Neural cell (in vitro differentiated cells): ENCODE measurements around the gene NFIA. TPM values are rescaled to one million over a fixed set of nuclear protein-coding genes. Genes with fewer than 3 reads are reported as not detected.

Experiments
- H2AFZ ChIP-seq: fragments of 200-600, 300-800 bp; sonication (generic), shearing (Covaris generic); 2 replicates; pipeline ENCODE4 v1.6.0; 2014; ENCODE audit warnings: low read depth, mild to moderate bottlenecking, antibody characterized with exemption, low read length, moderate library complexity
- H3F3A ChIP-seq: fragments of 200-600 bp; shearing (Covaris generic); 2 replicates; pipeline ENCODE4 v1.6.1; 2016; ENCODE audit warnings: mild to moderate bottlenecking, moderate library complexity, mixed read lengths, antibody characterized with exemption, low read length; ENCODE audit not compliant: insufficient read depth, poor library complexity, severe bottlenecking
- H3K27ac ChIP-seq: fragments of 200-600, 300-800 bp; sonication (generic), shearing (Covaris generic); 2 replicates; pipeline ENCODE4 v1.5.1; 2014; ENCODE audit warnings: mild to moderate bottlenecking, low read length, moderate library complexity
- H3K27me3 ChIP-seq: fragments of 300-800, 200-600 bp; sonication (generic), shearing (Covaris generic); 2 replicates; pipeline ENCODE4 v1.6.0; 2014; ENCODE audit warnings: mild to moderate bottlenecking, low read depth, low read length, moderate library complexity; ENCODE audit not compliant: insufficient read depth
- H3K36me3 ChIP-seq: fragments of 300-800, 200-600 bp; sonication (generic), shearing (Covaris generic); 2 replicates; pipeline ENCODE4 v1.5.1; 2014; ENCODE audit warnings: mild to moderate bottlenecking, antibody characterized with exemption, low read length, moderate library complexity; ENCODE audit not compliant: insufficient read depth
- H3K4me2 ChIP-seq: fragments of 300-800, 200-600 bp; sonication (generic), shearing (Covaris generic); 2 replicates; pipeline ENCODE4 v1.6.0; 2014; ENCODE audit warnings: mild to moderate bottlenecking, low read length
- H3K4me3 ChIP-seq: fragments of 300-800, 200-600 bp; sonication (generic), shearing (Covaris generic); 2 replicates; pipeline ENCODE4 v1.5.1; 2014; ENCODE audit warnings: mild to moderate bottlenecking, low read length, moderate library complexity
- H3K79me2 ChIP-seq: fragments of 200-600 bp; shearing (Covaris generic); replicated peaks from 2 replicates; pipeline ENCODE4 v1.6.0; 2014; ENCODE audit warnings: mild to moderate bottlenecking, low read length, moderate library complexity; ENCODE audit not compliant: insufficient read depth
- H3K9ac ChIP-seq: fragments of 300-800, 200-600 bp; sonication (generic), shearing (Covaris generic); 2 replicates; pipeline ENCODE4 v1.6.1; 2016; ENCODE audit warnings: mild to moderate bottlenecking, low read length, mixed read lengths
- H3K9me2 ChIP-seq: fragments of 200-600 bp; shearing (Covaris generic); 2 replicates; pipeline ENCODE4 v1.6.1; 2016; ENCODE audit warnings: mild to moderate bottlenecking, low read length, mixed read lengths; ENCODE audit not compliant: insufficient read depth
- H3K9me3 ChIP-seq: fragments of 200-600, 300-800 bp; sonication (generic), shearing (Covaris generic); 2 replicates; pipeline ENCODE4 v1.6.1; 2016; ENCODE audit warnings: mild to moderate bottlenecking, mixed run types, low read length, moderate library complexity, mixed read lengths
- H4K20me1 ChIP-seq: fragments of 200-600 bp; shearing (Covaris generic); 2 replicates; pipeline ENCODE4 v1.6.1; 2016; ENCODE audit warnings: mild to moderate bottlenecking, mixed run types; ENCODE audit not compliant: insufficient read depth
- EP300 ChIP-seq: fragments of 450-650 bp; conservative IDR thresholded peaks from 2 replicates; pipeline ENCODE4 v1.6.1; 2014; ENCODE audit warnings: antibody characterized with exemption, mild to moderate bottlenecking, moderate library complexity; ENCODE audit not compliant: poor library complexity, severe bottlenecking
- EZH2 ChIP-seq: fragments of 200-600, 300-800 bp; shearing (Covaris generic), sonication (generic); IDR thresholded peaks from 2 replicates; pipeline ENCODE4 v1.6.1; 2014; ENCODE audit warnings: antibody characterized with exemption, low read length, borderline replicate concordance, mild to moderate bottlenecking; ENCODE audit not compliant: insufficient read depth, poor library complexity, severe bottlenecking
- MXI1 ChIP-seq: fragments of 450-650 bp; conservative IDR thresholded peaks from 2 replicates; pipeline ENCODE4 v1.6.1; 2014; ENCODE audit warnings: antibody characterized with exemption, mild to moderate bottlenecking; ENCODE audit not compliant: poor library complexity, severe bottlenecking
- POLR2AphosphoS5 ChIP-seq: IDR thresholded peaks from 2 replicates; pipeline ENCODE4 v1.6.1; 2012
- RAD21 ChIP-seq: fragments of 450-650 bp; conservative IDR thresholded peaks from 2 replicates; pipeline ENCODE4 v1.6.1; 2014; ENCODE audit warnings: antibody characterized with exemption, mild to moderate bottlenecking, moderate library complexity
- SMC3 ChIP-seq: fragments of 450-650 bp; conservative IDR thresholded peaks from 2 replicates; pipeline ENCODE4 v1.6.1; 2014; ENCODE audit warnings: antibody characterized with exemption, mild to moderate bottlenecking, moderate library complexity; ENCODE audit not compliant: poor library complexity
- TAF1 ChIP-seq: IDR thresholded peaks from 2 replicates; pipeline ENCODE4 v1.6.1; 2012; ENCODE audit warnings: low read depth
- polyA plus RNA-seq: library from polyadenylated mRNA; depleted of rRNA; stranded (reverse); fragments of >200 nt; gene quantifications from 2 replicates; pipeline ENCODE4 v1.2.3, GENCODE V29; 2014
- TF ChIP-seq, protein P1 (sequence below): IDR thresholded peaks from 2 replicates; pipeline ENCODE4 v1.6.1; 2012; ENCODE audit warnings: borderline replicate concordance
- TF ChIP-seq, protein P2 (sequence below): fragments of 450-650 bp; IDR thresholded peaks from 2 replicates; pipeline ENCODE4 v1.5.1; 2014; ENCODE audit warnings: antibody characterized with exemption, mild to moderate bottlenecking, moderate library complexity; ENCODE audit not compliant: poor library complexity, severe bottlenecking

Gene NFIA
- polyA plus RNA-seq, 1 donor from 2014 or later, result 0.47 TPM

DNA sequence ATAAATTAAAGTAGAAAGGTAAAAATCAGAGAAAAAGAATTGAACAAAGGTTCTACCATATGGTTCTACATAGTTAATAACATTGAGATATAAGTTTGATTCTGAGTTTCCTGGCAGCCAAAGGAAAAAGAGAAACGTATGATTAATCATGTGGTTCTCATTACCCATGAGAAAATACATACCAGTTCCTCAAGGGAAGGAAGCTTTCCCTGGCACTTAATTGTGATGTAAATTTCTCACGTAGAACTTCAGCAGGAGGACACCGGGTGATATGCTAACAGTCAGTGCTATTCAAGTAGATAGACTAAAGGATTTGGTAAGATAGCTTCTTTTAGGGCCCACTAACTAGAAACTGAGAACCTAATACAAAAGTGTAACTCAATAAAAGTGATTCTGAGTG, 218.5 kb downstream of the NFIA start:
- H2AFZ ChIP-seq, result no peak overlapping the region
- H3K9me2 ChIP-seq, result no peaks in the 10 kb centered on the region
- H3K4me3 ChIP-seq, result no peak overlapping the region
- H3K4me2 ChIP-seq, result no peak overlapping the region
- no peak overlapping the region for H3K27ac ChIP-seq
- H3K79me2 ChIP-seq, result no peaks in the 10 kb centered on the region
- no peaks in the 10 kb centered on the region for H3F3A ChIP-seq
- no peaks in the 10 kb centered on the region for H3K36me3 ChIP-seq
- no peaks in the 10 kb centered on the region for H4K20me1 ChIP-seq
- no peak overlapping the region for H3K9ac ChIP-seq
- TF ChIP-seq RAD21 (no peak), SMC3 (no peak)
- TF ChIP-seq, protein P1, sequence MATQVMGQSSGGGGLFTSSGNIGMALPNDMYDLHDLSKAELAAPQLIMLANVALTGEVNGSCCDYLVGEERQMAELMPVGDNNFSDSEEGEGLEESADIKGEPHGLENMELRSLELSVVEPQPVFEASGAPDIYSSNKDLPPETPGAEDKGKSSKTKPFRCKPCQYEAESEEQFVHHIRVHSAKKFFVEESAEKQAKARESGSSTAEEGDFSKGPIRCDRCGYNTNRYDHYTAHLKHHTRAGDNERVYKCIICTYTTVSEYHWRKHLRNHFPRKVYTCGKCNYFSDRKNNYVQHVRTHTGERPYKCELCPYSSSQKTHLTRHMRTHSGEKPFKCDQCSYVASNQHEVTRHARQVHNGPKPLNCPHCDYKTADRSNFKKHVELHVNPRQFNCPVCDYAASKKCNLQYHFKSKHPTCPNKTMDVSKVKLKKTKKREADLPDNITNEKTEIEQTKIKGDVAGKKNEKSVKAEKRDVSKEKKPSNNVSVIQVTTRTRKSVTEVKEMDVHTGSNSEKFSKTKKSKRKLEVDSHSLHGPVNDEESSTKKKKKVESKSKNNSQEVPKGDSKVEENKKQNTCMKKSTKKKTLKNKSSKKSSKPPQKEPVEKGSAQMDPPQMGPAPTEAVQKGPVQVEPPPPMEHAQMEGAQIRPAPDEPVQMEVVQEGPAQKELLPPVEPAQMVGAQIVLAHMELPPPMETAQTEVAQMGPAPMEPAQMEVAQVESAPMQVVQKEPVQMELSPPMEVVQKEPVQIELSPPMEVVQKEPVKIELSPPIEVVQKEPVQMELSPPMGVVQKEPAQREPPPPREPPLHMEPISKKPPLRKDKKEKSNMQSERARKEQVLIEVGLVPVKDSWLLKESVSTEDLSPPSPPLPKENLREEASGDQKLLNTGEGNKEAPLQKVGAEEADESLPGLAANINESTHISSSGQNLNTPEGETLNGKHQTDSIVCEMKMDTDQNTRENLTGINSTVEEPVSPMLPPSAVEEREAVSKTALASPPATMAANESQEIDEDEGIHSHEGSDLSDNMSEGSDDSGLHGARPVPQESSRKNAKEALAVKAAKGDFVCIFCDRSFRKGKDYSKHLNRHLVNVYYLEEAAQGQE, result no peak
- H3K27me3 ChIP-seq, result no peaks in the 10 kb centered on the region
- no peaks in the 10 kb centered on the region for H3K9me3 ChIP-seq

DNA sequence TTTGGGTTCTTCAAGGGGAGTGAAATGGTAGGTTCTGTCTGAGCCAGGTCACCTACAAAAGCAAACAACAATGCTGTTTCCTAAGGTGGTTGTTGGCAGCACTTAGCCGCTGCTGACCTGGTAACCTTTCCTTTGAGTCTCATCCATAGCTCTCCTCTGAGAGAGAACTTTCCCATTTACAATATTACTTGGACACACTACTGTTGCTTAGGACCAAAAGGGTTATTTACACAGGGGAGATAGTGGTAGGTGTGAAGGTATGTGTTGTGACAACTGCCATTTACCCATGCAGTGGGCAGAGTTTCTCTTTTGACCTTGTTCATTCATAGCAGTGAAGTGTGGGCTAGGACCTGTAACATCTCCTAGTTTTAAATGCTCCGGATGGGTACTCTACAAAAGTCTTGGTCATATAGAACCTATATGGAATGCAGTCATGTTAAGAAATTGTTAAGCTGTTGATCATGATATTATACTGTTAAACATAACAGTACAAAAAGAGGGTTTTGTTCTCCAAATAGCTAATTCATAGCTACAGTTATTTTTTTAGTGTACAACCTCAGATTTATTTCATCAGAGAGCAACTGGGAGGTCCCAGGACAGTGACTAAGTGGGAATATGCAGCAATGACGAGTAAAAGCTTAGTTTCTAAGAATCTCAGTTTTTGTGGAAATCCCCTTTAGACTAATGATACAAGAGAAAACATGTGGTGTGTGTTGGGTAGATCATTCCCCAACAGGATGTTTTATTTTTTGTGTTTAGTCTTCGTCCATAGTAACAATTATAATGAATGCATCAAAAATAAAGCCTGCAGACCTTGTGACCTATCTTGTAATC, 219.7 kb downstream of the NFIA start:
- no peaks in the 10 kb centered on the region for H3K79me2 ChIP-seq
- no peaks in the 10 kb centered on the region for H3K9me2 ChIP-seq
- no peaks in the 10 kb centered on the region for H3K27me3 ChIP-seq
- H3F3A ChIP-seq, result no peaks in the 10 kb centered on the region
- H3K4me2 ChIP-seq, result no peak overlapping the region
- H3K4me3 ChIP-seq, result no peak overlapping the region
- no peak overlapping the region for H2AFZ ChIP-seq
- H3K9ac ChIP-seq, result no peak overlapping the region
- no peaks in the 10 kb centered on the region for H3K9me3 ChIP-seq
- no peaks in the 10 kb centered on the region for H4K20me1 ChIP-seq
- TF ChIP-seq, protein P1, result no peak
- no peak for TF ChIP-seq EP300
- no peak for TF ChIP-seq RAD21
- no peak for TF ChIP-seq TAF1
- TF ChIP-seq SMC3, result no peak
- no peak for TF ChIP-seq EZH2
- TF ChIP-seq, protein P2, sequence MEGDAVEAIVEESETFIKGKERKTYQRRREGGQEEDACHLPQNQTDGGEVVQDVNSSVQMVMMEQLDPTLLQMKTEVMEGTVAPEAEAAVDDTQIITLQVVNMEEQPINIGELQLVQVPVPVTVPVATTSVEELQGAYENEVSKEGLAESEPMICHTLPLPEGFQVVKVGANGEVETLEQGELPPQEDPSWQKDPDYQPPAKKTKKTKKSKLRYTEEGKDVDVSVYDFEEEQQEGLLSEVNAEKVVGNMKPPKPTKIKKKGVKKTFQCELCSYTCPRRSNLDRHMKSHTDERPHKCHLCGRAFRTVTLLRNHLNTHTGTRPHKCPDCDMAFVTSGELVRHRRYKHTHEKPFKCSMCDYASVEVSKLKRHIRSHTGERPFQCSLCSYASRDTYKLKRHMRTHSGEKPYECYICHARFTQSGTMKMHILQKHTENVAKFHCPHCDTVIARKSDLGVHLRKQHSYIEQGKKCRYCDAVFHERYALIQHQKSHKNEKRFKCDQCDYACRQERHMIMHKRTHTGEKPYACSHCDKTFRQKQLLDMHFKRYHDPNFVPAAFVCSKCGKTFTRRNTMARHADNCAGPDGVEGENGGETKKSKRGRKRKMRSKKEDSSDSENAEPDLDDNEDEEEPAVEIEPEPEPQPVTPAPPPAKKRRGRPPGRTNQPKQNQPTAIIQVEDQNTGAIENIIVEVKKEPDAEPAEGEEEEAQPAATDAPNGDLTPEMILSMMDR, result no peak
- no peak for TF ChIP-seq MXI1
- no peak for TF ChIP-seq POLR2AphosphoS5
- H3K27ac ChIP-seq, result no peak overlapping the region
- no peaks in the 10 kb centered on the region for H3K36me3 ChIP-seq
